Gastrocnemius medialis (tissue), 4 donors: Measurements from ENCODE around the gene GTPBP2. TPM values are rescaled to one million over a fixed set of nuclear protein-coding genes. Genes with fewer than 3 reads are reported as not detected.

Experiments
- ATAC-seq, 2 donors: fragments of 150-250 bp; one replicate each; pipeline ENCODE4 v1.9.1; 2016
- DNase-seq, 2 donors: peaks; one replicate each; pipeline ENCODE4 v3.0.0-alpha.2; 2019
- H3K27ac ChIP-seq, 4 donors: fragments of 200-600 bp; sonication (generic); 1 replicate in 1 of 4; 2 replicates in 3 of 4; pipeline ENCODE4 v1.5.1; 2016 to 2018; ENCODE audit warnings: mild to moderate bottlenecking in 2 of 4, moderate library complexity in 1 of 4
- H3K27me3 ChIP-seq, 3 donors: fragments of 200-600 bp; sonication (generic) in 2 of 3; 1 replicate in 1 of 3; 2 replicates in 2 of 3; pipeline versions ENCODE4 v1.5.1 to v1.6.0; 2016 to 2019; ENCODE audit warnings: mild to moderate bottlenecking in 1 of 3, moderate library complexity in 1 of 3
- H3K36me3 ChIP-seq, 2 donors: fragments of 200-600 bp; sonication (generic) in 1 of 2; one replicate each; pipeline ENCODE4 v1.5.1; 2017 to 2018
- H3K4me1 ChIP-seq, 2 donors: fragments of 200-600 bp; sonication (generic) in 1 of 2; one replicate each; pipeline ENCODE4 v1.5.1; 2016 to 2017; ENCODE audit warnings: mild to moderate bottlenecking in 2 of 2
- H3K4me3 ChIP-seq, 4 donors: fragments of 200-600 bp; sonication (generic) in 3 of 4; 1 replicate in 1 of 4; 2 replicates in 3 of 4; pipeline ENCODE4 v1.5.1; 2016 to 2019; ENCODE audit warnings: mild to moderate bottlenecking in 2 of 4
- H3K9me3 ChIP-seq, 3 donors: fragments of 200-600 bp; sonication (generic) in 2 of 3; 1 replicate in 1 of 3; 2 replicates in 2 of 3; pipeline ENCODE4 v1.5.1; 2016 to 2019
- POLR2A ChIP-seq, 2 donors: fragments of 450-650 bp; IDR thresholded peaks; one replicate each; pipeline ENCODE4 v1.6.1; 2017; ENCODE audit warnings: antibody characterized with exemption in 2 of 2, mild to moderate bottlenecking in 2 of 2, moderate library complexity in 2 of 2
- in situ Hi-C, 4 donors: fragments of 200-750 bp; cut with MboI; loops; one replicate each; pipeline versions ENCODE4 v1.15.0 to v1.8.0; 2017; ENCODE audit warnings: low sequenced_read_pairs in 4 of 4
- intact Hi-C: fragments of 100-400 bp; cut with DNase I; formaldehyde crosslinking; loops from one replicate; pipeline ENCODE4 v1.15.1; 2023; ENCODE audit warnings: low total_unique reads
- total RNA-seq, 4 donors: library from RNA; depleted of rRNA; stranded (reverse); fragments of >200 nt; gene quantifications; one replicate each; pipeline versions ENCODE4 v1.1.0 to v1.2.3, GENCODE V29; 2016
- TF ChIP-seq, protein P1 (sequence below), 5 experiments: fragments of 450-650 bp in 3 of 5; fragments of 200-600 bp in 2 of 5; sonication (generic) in 2 of 5; IDR thresholded peaks in 4 of 5; conservative IDR thresholded peaks in 1 of 5; 1 replicate in 4 of 5; 2 replicates in 1 of 5; pipeline ENCODE4 v1.5.1; 2016 to 2019; ENCODE audit warnings: antibody characterized with exemption in 5 of 5, mild to moderate bottlenecking in 3 of 5, moderate library complexity in 3 of 5

Gene GTPBP2
- total RNA-seq, 4 donors from 2014 or later: 25.0 to 39.4 (median 27.1) TPM

DNA sequence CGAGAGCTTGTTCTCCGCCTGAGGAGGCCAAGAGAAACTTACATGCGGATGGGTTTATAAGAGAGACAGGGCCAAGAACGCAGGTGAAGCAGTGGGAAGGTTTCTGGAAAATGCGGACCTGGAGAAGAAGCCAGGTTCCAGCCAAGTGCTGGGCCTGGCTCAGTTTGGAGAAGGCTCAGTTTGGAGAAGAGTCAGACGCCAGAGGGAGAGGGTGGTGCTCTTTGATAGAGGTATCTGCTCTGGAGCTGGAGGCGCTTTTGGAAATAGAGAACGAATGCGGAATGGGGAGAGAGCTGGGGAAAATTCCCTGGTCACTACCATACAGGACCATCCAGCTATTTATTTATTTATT is 16.5 kb upstream of the GTPBP2 start:
- DNase-seq: no peak
- intact Hi-C loops: no loop called here
- H3K27ac ChIP-seq: peak overlapping the region in 1 of 4 donors; percentile 53

GRCh38 chr6:43644940-43645612 is 16.0 kb upstream of the GTPBP2 start, which contains the start of gene RSPH9:
RSPH9 (plus strand) TSS chr6:43645036; CDS start chr6:43645099, 63 bp downstream.
- intact Hi-C loops: no loop called here
- Histone ChIP-seq H3K4me3 (peak within 1 kb of the TSS; percentile 48 to 63 (median 56)), H3K36me3 (peaks cover 0 to 28% of the 10 kb centered on the region in 2 donors), H3K9me3 (no peaks in the 10 kb centered on the region), H3K4me1 (peaks cover 3 to 8% of the 10 kb centered on the region in 2 donors), H3K27me3 (no peaks in the 10 kb centered on the region), H3K27ac (peak within 1 kb of the TSS; percentile 2 to 53 (median 26))
- ATAC-seq (peak; percentile 53 to 60), DNase-seq (peak in 1 of 2 donors; percentile 38)
- TF ChIP-seq, protein P1, sequence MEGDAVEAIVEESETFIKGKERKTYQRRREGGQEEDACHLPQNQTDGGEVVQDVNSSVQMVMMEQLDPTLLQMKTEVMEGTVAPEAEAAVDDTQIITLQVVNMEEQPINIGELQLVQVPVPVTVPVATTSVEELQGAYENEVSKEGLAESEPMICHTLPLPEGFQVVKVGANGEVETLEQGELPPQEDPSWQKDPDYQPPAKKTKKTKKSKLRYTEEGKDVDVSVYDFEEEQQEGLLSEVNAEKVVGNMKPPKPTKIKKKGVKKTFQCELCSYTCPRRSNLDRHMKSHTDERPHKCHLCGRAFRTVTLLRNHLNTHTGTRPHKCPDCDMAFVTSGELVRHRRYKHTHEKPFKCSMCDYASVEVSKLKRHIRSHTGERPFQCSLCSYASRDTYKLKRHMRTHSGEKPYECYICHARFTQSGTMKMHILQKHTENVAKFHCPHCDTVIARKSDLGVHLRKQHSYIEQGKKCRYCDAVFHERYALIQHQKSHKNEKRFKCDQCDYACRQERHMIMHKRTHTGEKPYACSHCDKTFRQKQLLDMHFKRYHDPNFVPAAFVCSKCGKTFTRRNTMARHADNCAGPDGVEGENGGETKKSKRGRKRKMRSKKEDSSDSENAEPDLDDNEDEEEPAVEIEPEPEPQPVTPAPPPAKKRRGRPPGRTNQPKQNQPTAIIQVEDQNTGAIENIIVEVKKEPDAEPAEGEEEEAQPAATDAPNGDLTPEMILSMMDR (IDR thresholded peaks at IDR 0.05 in 4 of 5, conservative IDR thresholded peaks at IDR 0.05 in 1 of 5): no peak
- no peak for TF ChIP-seq POLR2A (IDR thresholded peaks at IDR 0.05)
- in situ Hi-C loops: no loop called here

More for the DNA sequence above, 16.5 kb upstream of the GTPBP2 start:
- Histone ChIP-seq H3K4me1 (peaks cover 0 to 8% of the 10 kb centered on the region in 2 donors), H3K4me3 (peak overlapping the region; percentile 48 to 63 (median 56)), H3K36me3 (peaks cover 0 to 23% of the 10 kb centered on the region in 2 donors), H3K9me3 (no peaks in the 10 kb centered on the region), H3K27me3 (no peaks in the 10 kb centered on the region)
- TF ChIP-seq, protein P1 (IDR thresholded peaks at IDR 0.05 in 4 of 5, conservative IDR thresholded peaks at IDR 0.05 in 1 of 5): no peak
- no peak for TF ChIP-seq POLR2A (IDR thresholded peaks at IDR 0.05)
- in situ Hi-C loops: no loop called here
- peak in 1 of 2 donors; percentile 30 for ATAC-seq

DNA sequence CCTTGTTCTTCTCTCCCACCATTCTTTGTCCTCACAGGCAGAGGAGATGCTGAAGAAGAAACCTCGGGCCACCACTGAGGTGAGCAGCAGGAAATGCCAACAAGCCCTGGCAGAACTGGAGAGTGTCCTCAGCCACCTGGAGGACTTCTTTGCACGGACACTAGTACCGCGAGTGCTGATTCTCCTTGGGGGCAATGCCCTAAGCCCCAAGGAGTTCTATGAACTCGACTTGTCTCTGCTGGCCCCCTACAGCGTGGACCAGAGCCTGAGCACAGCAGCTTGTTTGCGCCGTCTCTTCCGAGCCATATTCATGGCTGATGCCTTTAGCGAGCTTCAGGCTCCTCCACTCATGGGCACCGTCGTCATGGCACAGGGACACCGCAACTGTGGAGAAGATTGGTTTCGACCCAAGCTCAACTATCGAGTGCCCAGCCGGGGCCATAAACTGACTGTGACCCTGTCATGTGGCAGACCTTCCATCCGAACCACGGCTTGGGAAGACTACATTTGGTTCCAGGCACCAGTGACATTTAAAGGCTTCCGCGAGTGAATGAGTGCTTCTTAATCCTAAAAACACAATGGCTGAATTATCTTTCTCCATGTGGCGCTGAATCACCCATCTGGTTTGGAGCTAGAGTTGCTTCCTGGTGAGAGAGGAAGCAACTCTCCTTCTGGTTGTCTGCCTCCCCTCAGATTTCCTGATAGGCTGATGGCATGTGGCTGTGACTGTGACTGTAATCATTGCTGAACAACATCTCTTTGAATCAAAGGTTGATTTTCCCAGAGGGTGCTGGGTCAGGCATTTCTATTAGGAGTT is 11.1 kb upstream of the GTPBP2 start:
- no peak for TF ChIP-seq POLR2A (IDR thresholded peaks at IDR 0.05)
- TF ChIP-seq, protein P1 (IDR thresholded peaks at IDR 0.05 in 4 of 5, conservative IDR thresholded peaks at IDR 0.05 in 1 of 5): no peak
- no peak overlapping the region for H3K27ac ChIP-seq
- H3K4me3 ChIP-seq: no peak overlapping the region
- peaks cover 29 to 39% of the 10 kb centered on the region in 2 donors for H3K4me1 ChIP-seq
- H3K36me3 ChIP-seq: peaks cover 0 to 52% of the 10 kb centered on the region in 2 donors
- no peaks in the 10 kb centered on the region for H3K9me3 ChIP-seq
- H3K27me3 ChIP-seq: no peaks in the 10 kb centered on the region
- DNase-seq (no peak), ATAC-seq (no peak)
- intact Hi-C loops: no loop called here
- in situ Hi-C loops: no loop called here

DNA sequence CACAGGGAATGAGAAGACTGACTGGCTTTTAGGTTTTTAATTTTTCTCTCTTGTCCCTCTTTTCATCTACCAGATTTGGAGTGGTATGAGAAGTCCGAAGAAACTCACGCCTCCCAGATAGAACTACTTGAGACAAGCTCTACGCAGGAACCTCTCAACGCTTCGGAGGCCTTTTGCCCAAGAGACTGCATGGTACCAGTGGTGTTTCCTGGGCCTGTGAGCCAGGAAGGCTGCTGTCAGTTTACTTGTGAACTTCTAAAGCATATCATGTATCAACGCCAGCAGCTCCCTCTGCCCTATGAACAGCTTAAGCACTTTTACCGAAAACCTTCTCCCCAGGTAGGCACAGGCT is 7.2 kb upstream of the GTPBP2 start:
- Histone ChIP-seq H3K4me3 (peak overlapping the region; percentile 84 to 91 (median 88)), H3K4me1 (peaks cover 32 to 36% of the 10 kb centered on the region in 2 donors), H3K27ac (peak overlapping the region; percentile 86 to 93 (median 90)), H3K27me3 (no peaks in the 10 kb centered on the region), H3K36me3 (peaks cover 0 to 37% of the 10 kb centered on the region in 2 donors), H3K9me3 (no peaks in the 10 kb centered on the region)
- in situ Hi-C loops (no loop called here), intact Hi-C loops (no loop called here)
- ATAC-seq (peak; percentile 43 to 53), DNase-seq (no peak)
- TF ChIP-seq, protein P1 (IDR thresholded peaks at IDR 0.05 in 4 of 5, conservative IDR thresholded peaks at IDR 0.05 in 1 of 5): no peak
- no peak for TF ChIP-seq POLR2A (IDR thresholded peaks at IDR 0.05)
